RWPE2 (cell line): ENCODE results near the gene SLC2A5.
"Not testable (repeated sequence)": the region's sequence is repeated elsewhere in the genome, so short reads cannot be mapped to it uniquely, and the experiment has no call there.

ENCODE experiments used
- ATAC-seq: fragments of 200-7000 bp; cut with Tn5 transposase; 3 replicates; pipeline ENCODE4 v1.9.1; 2021; ENCODE audit warnings: low read depth
- DNase-seq: peaks from one replicate; pipeline ENCODE4 v3.0.0-alpha.2; 2020; ENCODE audit warnings: low spot score
- H3K27ac ChIP-seq: fragments of 450-650 bp; 2 replicates; pipeline ENCODE4 v1.5.1; 2017; ENCODE audit warnings: mild to moderate bottlenecking; ENCODE audit not compliant: poor library complexity, severe bottlenecking
- H3K27me3 ChIP-seq: fragments of 250-450 bp; sonication (Bioruptor Pico); 2 replicates; pipeline ENCODE4 v1.5.1; 2021; ENCODE audit warnings: mild to moderate bottlenecking, moderate library complexity; ENCODE audit not compliant: insufficient read depth, poor library complexity, severe bottlenecking
- H3K36me3 ChIP-seq: fragments of 250-450 bp; sonication (Bioruptor Pico); 2 replicates; pipeline ENCODE4 v1.5.1; 2020; ENCODE audit warnings: low read depth, mild to moderate bottlenecking, moderate library complexity
- H3K4me1 ChIP-seq: fragments of 250-450 bp; sonication (Bioruptor Pico); 2 replicates; pipeline ENCODE4 v1.5.1; 2021; ENCODE audit warnings: mild to moderate bottlenecking, moderate library complexity; ENCODE audit not compliant: insufficient read depth, poor library complexity, severe bottlenecking
- H3K4me3 ChIP-seq: fragments of 250-450 bp; sonication (Bioruptor Pico); 2 replicates; pipeline ENCODE4 v1.5.1; 2021; ENCODE audit warnings: mild to moderate bottlenecking, moderate library complexity; ENCODE audit not compliant: severe bottlenecking
- H3K9me3 ChIP-seq: fragments of 250-450 bp; sonication (Bioruptor Pico); 2 replicates; pipeline ENCODE4 v1.5.1; 2021; ENCODE audit warnings: mild to moderate bottlenecking, moderate library complexity; ENCODE audit not compliant: severe bottlenecking
- TF ChIP-seq, protein P1 (sequence below): fragments of 450-650 bp; IDR thresholded peaks from one replicate; pipeline ENCODE4 v1.5.1; 2017; ENCODE audit warnings: mild to moderate bottlenecking, moderate library complexity; ENCODE audit not compliant: poor library complexity, severe bottlenecking

Gene SLC2A5

DNA sequence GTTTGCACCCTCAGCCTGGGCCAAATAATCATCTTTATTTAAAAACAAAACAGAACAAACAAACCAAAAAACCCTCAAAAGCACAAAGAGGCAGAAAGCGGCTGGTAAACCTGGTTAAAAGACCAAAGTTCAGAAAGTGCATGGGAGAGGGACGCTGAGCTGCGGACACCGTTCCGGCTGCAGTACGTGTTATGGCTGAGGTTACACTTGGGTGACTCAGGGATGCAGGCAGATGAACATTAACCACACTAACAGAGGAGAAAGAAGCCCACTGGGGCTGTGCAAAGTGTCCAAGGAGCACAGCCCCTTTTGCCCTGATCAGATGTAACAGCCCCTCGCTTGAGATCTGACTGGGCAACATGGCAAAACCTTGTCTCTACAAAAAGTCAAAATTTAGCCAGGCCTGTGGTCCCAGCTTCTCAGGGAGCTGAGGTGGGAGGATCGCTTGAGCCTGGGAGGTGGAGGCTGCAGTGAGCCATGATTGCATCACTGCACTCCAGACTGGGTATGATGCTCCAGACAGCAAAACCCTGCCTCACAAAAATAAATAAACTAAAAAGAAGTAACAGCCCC is 31.1 kb upstream of the SLC2A5 start:
- no peak for DNase-seq
- no peak for ATAC-seq
- H3K27ac ChIP-seq: no peak overlapping the region
- no peak overlapping the region for H3K4me3 ChIP-seq
- H3K9me3 ChIP-seq: peaks cover 5% of the 10 kb centered on the region
- no peaks in the 10 kb centered on the region for H3K27me3 ChIP-seq
- TF ChIP-seq, protein P1, sequence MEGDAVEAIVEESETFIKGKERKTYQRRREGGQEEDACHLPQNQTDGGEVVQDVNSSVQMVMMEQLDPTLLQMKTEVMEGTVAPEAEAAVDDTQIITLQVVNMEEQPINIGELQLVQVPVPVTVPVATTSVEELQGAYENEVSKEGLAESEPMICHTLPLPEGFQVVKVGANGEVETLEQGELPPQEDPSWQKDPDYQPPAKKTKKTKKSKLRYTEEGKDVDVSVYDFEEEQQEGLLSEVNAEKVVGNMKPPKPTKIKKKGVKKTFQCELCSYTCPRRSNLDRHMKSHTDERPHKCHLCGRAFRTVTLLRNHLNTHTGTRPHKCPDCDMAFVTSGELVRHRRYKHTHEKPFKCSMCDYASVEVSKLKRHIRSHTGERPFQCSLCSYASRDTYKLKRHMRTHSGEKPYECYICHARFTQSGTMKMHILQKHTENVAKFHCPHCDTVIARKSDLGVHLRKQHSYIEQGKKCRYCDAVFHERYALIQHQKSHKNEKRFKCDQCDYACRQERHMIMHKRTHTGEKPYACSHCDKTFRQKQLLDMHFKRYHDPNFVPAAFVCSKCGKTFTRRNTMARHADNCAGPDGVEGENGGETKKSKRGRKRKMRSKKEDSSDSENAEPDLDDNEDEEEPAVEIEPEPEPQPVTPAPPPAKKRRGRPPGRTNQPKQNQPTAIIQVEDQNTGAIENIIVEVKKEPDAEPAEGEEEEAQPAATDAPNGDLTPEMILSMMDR: no peak
- H3K4me1 ChIP-seq: no peaks in the 10 kb centered on the region
- peaks cover 12% of the 10 kb centered on the region; the same call in 1 of the 2 replicates for H3K36me3 ChIP-seq

DNA sequence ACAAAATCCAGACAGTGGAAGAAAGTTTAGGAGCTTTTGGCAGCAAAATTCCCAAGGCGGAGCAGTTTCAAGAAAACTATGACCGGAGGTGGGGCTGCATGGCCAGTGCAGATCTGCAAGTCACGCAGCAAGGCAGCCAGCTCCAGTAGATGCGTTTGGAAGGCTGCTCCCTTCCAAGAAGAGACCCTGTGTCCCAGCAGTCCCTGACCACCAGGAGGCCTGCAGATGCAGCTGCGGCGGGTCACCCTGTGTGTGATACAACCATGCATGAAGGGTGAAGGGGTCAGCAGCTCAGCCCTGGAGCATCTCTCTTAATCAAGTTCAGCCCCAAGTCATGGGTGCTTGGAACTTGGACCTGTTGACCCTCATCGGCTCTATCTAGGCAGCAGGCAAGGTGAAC is 30.1 kb upstream of the SLC2A5 start:
- TF ChIP-seq, protein P1: no peak
- Histone ChIP-seq H3K36me3 (peaks cover 12% of the 10 kb centered on the region; the same call in 1 of the 2 replicates), H3K9me3 (peaks cover 5% of the 10 kb centered on the region), H3K27ac (no peak overlapping the region), H3K4me3 (no peak overlapping the region), H3K27me3 (no peaks in the 10 kb centered on the region), H3K4me1 (no peaks in the 10 kb centered on the region)
- ATAC-seq: no peak
- DNase-seq: no peak

DNA sequence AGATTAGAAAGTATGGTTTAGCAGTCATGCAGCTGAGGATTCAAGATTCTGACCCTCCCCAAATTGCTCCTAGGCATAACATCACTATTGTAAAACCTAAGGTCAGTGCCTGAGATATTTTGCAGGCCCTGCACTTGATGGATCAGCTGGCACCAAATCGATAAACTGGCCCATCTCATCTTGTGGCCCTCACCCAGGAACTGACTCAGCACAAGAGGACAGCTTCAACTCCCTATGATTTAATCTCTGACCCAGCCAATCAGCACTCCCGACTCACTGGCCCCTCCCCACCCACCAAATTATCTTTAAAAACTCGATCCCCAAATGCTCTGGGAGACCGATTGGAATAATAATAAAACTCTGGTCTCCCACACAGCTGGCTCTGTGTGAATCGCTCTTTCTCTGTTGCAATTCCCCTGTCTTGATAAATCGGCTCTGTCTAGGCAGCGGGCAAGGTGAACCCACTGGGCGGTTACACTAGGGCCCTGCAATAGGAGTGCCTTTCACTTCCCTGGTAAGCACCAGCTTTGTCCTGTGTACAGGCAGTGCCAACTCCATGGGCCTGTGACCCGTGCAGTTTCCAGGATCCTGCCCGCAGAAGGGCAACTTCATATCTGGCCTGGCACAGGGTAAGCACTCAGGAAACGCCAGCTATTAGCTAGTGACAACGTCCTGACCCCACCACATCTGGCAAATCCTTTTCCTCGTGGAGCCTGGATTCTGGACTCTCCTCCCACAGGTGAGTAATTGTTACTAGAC is 28.7 kb upstream of the SLC2A5 start:
- Histone ChIP-seq H3K4me3 (no peak overlapping the region), H3K27ac (no peak overlapping the region), H3K36me3 (0 out of 2 replicates have a peak, but pooled peaks cover 3% of the 10 kb centered on the region), H3K27me3 (no peaks in the 10 kb centered on the region), H3K4me1 (no peaks in the 10 kb centered on the region), H3K9me3 (peaks cover 5% of the 10 kb centered on the region)
- DNase-seq: no peak
- no peak for ATAC-seq
- TF ChIP-seq, protein P1: no peak

DNA sequence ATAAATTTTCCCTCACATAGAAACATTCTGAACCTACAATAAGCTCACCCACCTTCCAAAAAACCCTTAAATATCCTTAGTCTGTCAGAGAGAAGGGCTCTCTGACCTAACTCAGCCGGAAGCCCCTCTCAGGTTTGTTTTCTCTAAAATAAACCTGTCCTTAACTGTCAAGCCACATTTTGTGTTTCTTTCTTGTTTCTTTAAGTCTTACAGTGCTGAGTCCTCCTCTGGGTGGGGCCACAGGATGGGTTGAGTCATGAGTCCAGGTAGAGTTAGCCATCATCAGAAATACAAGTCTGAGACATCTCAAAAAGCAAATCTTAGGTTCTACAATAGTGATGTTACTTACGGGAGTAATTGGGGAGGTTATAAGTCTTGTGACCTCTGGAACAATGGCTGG is 26.4 kb upstream of the SLC2A5 start:
- H3K9me3 ChIP-seq: peaks cover 5% of the 10 kb centered on the region
- H3K4me1 ChIP-seq: no peaks in the 10 kb centered on the region
- no peak overlapping the region for H3K27ac ChIP-seq
- TF ChIP-seq, protein P1: no peak
- H3K27me3 ChIP-seq: no peaks in the 10 kb centered on the region
- no peak for DNase-seq
- no peak for ATAC-seq
- H3K36me3 ChIP-seq: no peaks in the 10 kb centered on the region
- no peak overlapping the region for H3K4me3 ChIP-seq

DNA sequence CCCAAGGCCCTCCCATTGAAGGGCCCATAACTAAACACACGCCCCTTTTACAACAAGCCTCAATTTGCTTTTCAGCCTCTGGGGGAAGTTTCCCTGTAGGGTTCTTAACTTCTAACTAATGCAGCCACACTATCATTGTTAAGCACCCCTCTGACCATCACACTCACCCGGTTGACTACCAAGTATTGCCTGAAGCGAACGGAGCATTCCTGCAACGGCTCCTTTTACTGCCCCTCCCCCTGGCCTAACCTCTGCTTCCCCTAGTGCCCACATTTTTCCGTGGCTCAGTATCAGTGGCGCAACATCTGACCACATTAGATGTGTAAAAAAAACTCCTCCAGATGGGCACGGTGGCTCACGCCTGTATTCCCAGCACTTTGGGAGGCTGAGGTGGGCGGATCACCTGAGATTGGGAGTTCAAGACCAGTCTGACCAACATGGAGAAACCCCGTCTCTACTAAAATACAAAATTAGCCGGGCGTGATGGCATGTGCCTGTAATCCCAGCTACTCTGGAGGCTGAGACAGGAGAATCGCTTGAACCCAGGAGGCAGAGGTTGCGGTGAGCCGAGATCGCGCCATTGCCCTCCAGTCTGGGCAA is 24.7 kb upstream of the SLC2A5 start:
- not testable (repeated sequence) for H3K36me3 ChIP-seq, H3K9me3 ChIP-seq, H3K4me3 ChIP-seq, DNase-seq, ATAC-seq, H3K4me1 ChIP-seq, H3K27me3 ChIP-seq, H3K27ac ChIP-seq
